ENCODE data around the gene IGFBP2.
A peak's percentile ranks its signal among the peaks of the same experiment; 100 is the strongest.

The IGFBP2 gene

DNA sequence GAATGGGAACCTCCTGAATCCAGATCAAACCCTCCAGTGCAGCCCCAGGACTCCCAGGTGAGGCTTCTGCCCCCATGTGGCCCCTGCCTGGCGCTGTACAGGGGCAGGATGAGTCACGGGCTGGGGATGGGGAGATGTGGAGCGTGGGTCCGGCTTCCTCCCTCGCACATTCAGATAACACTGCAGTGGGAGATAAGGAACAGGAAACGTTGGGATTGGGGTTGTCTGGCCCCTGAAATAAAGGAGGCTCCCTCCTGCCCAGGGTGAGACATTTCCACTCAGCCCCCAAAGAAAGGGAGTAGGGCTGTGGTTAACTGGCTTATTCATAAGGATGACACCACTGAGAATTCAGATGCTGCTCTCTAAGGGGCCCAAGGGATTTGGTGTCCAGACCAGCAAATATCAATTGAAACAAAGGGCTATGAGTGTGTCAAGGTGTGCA is 31.4 kb downstream of the IGFBP2 start:
- DNase-seq = no peak

DNA sequence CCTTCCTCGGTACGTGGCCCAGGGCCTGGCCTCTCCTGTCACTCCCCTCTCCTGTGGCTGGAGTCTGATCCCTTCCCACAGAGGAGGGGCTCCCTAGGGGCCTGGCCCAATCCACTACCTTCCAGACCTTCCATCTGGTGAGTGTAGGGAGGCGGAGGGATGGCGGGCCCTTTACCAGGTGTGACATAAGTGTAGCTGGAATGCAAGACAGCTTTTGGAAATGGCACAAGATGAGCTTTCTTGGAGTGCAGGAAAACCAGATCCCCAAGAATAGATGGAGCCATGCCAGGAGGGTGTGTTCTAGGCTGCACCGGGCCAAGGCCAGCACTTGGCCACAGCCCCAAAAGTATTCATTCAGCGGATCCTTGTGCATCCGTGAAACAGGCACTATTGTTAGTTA is 32.0 kb downstream of the IGFBP2 start:
- DNase-seq = no peak

DNA sequence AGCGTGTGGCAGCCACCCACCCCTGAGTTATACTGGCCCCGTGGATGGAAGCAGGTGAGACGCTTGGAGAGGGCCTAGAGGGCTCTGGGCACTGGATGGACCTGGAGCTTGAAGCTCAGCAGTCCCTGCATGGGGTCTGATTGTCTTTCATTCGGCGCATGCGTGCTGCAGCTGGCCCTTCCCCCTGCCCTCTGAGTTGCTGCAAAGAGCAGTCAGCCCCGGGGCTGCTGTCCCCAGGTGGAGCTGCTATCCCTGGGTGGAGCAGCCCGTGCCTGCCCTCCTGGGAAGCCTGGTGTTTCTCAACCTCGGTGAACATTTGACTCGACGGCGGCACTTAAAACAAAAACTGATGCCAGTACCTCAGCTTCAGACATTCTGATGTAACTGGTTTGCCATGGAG is 32.5 kb downstream of the IGFBP2 start:
- no peak for DNase-seq

DNA sequence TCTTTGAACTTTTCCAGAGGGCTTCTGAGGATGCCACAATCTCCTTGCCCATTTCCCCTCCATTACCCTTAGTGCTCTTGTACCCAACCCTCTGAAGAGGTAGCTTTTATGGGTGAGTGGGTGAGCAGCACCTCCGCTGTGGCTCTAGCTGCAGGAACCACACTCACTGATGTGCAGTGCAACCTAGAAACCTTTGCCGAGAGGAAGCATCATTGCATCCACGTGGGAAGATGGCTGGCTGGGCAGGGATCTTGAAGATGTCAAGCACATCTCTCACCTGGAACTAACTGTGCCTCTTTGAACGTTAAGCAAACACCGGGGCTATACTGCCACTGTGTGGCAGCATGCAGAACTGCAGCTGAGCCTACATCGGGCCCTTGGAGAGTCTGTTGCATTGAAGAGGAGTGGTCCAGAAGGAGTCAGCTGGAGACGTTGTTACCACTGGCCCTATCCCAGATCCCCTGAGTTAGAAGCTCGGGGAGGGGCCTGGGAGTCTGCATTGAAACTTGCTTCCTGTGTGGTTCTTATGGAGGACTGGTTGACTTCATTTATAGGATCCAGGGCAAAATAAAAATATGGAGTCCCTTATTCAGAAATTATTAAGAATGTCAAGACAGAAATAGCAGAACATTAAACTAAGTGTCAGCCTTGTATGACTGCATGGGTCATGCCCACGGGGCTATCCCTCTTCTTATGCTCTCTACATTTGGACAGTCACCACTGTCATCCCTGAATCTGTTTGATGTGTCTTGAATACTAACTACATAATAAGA is 33.4 kb downstream of the IGFBP2 start:
- DNase-seq = peak; percentile 76

DNA sequence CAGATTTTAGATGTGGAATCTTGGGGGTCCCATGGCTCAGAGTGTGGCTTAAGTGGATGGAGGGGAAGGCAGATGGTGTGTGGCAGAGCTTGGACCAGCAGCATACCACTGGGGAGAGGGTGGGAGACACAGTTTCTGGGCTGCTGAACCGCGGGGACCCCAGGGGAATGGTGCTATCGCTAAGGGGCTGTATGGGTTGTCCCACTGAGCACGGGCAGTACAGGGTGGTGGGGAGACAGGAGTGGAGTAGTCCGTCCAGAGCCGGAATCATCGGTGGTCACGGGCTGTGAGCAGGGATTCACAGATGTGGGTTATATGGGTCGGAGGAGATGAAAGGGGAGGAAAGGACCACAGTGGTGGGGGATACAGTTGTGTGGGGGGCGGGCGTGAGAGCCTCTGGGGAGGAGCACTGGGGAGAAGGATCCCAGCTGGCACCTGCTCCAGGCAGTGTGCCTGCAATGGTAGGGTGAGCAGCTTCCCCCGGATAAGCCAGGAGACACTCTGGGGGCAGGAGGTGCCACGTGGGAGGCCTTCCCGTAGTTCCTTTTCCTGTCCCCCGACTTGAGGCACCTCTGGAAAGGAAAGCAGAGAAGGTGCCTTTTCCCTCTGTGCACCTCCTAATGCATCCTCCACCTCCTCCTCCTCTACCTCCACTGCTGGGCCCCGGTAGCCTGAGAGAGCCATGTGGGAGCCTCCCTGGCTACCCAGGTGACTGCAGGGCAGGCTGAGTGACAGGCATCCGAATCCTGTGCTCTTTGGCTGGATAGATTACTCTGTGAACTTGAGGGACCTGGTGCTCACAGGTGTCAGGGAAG is 37.3 kb downstream of the IGFBP2 start:
- DNase-seq = no peak

DNA sequence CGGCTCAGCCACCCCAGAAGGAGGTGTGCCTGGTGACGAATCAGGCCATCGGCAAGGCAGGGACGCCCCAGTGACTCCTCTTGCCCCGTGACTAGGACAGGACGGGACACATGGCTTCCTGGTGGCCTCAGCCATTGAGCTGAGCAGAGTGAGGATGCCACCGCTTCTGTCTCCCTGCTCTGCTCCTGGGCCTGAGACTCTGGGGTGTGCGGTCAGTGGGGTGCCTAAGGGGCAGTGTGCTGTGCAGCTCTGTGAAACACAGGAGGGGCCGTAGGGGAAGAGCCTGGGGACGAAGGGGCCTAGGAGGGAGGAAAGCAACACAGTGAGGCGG is 37.8 kb downstream of the IGFBP2 start:
- DNase-seq = no peak

DNA sequence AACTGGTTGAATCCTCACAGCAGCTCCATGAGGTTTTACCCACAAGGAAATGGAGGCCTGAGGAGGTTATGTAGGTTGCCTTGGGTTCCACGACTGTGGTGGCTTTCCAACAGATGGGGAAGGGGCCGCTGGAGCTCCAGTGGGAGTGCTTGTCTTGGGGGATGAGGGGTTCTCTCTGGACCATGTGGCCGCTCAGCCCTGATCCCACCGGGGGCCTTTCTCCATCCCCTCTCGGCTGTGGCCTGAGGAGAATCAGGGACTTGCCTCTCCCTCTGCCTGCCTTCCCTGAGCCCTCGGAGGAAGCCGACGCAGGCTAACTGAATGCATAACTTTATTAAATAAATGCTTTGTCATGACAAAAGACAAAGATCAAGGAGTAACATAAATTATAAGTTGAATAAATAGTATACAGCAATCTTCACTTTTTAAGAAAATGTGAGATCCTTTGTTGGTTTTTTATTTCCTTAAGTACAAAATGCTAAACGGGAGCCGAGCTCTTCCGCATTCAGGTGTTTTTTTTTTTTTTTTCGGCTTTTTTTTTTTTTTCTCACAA is 38.6 kb downstream of the IGFBP2 start:
- no peak for DNase-seq

DNA sequence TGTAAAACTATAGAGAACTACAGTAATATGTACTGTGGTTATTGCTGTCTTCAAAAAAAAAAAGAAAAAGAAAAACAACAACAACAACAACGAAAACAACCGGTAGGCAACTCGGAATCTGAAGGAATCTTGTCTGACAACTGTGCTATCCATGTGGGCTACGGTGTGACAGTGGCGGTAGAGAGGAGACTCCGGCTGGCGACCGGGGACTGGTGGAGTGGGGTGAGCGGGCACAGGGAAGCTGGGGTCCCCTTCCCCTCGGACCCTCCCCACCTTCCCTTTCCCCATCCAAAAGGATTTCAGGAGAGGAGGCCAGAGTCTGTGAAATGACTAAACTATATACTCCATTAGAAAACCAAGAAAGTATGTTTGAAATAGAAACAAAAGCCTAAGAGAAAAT is 39.2 kb downstream of the IGFBP2 start:
- DNase-seq = no peak

DNA sequence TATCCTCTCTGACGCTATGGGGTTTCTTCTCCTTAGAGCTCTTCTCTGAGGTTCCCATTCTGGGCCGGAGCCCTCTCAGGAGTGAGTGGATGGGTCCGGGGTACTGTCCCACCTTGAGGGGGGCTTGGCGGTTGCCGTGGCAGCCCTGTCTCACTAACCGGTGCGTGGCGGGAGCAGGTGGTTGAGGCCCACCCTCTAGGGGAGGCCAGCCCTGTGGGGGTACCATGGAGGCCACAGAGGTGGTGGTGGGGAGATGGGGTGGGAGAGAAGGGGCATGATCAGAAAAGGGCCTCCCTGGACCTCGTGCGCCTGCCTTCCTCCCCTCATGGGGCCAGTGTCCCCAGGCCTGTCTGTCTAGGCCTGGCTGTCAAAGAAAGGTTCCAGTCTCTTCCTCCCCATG is 39.8 kb downstream of the IGFBP2 start:
- no peak for DNase-seq

DNA sequence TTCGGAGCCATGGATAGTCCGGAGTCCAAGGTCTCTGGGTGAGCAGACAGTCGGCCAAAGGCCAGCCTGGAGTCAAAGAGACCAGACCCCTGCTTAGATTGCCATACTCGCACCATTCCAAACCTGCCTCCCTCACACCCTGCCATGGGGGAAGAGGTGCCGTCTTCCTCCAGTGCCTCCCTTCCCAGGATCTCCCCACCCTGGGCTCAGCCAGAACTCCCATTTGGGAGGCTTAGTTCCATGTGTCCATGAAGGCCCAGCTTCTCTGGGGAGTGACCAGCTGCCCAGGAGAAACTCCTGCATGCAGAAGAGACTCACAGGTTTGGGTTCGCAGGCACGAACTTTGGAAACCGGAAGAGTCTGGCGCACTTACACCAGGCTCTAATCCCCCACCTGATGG is 40.4 kb downstream of the IGFBP2 start:
- no peak for DNase-seq

DNA sequence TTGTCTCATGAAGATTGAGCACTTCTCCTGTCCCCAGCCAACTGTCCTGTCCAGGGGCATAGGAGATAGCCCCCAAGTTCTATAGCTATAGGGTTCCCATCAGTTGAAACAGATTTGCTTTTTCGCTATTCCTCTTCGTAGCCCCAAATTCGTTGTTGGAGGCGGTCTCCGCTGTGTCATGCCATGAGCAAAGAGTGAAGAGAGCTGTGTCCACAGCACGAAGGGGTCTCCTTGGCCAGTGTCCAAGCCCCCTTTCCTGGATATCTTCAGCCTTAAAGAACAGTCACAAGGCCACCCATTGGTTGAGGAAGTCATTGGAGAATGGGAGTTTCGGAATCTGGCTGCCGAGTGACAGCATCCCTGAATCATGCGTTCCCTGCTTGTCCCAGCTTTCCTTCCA is 41.2 kb downstream of the IGFBP2 start:
- no peak for DNase-seq

DNA sequence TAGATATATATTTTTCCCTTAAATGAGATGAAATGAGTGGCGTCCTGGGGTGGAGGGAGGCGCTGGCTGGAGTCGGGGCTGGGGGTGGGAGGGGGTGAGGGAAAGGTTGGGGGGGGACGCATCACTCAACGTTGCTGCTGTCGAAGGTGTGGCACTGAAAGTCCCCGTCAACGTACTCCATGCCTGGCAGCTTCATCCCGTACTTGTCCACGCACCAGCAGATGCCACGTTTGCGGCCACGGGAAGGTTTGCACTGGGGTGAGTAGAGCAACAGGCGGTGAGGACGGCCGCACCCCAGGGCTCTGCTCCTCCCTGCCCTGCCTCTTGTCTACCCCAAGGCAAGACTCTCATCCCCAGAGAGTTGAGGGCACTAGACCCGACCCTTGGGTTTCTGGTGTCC is 43.4 kb downstream of the IGFBP2 start:
- no peak for DNase-seq

DNA sequence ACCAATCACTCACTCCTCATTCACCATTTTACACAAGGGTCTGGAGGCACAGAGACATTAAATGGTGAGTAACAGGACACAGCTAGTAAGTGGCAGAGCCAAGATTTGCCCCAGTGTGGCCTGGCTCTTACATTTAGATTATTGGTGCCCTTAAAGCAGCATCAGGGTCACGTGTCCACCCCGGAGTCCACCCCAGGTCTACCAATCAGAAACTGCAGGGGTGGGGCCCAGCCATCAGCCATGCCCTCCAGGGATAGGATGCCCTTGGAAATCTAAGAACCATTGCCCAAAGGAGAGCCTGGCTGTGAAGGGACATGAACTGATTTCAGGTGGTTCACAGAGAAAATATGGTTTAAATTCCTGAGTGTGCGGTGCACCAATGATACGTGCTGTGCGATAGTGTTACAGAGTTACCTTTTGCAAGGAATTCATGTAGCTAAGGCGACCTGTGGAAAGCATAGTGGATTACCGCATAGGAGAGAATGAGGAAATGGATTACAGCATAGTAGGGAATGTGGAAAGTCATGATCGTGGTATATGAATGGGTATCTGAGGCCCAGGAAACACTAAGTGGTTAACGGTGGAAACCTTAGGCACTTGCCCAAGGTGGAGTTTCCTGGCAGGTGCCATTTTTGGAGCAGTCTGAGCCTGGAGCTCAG is 44.3 kb downstream of the IGFBP2 start:
- no peak for DNase-seq

DNA sequence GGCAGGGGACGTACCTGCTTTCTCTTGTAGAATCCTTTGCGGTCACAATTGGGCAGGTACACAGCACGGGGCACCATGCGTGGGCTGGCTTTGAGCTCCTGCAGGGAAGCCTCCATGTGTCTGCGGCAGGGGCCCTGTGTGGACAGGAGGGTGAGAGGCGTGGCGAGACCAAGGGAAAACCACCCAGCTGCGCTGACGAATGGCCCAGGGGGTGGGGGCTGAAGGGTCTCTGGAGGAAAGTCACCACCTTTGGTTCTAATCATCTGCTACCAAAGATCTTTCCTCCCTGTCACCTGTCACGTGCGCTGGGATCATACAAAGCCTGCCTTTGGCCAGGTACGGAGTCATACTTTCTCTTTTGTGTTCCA is 44.9 kb downstream of the IGFBP2 start:
- no peak for DNase-seq

DNA sequence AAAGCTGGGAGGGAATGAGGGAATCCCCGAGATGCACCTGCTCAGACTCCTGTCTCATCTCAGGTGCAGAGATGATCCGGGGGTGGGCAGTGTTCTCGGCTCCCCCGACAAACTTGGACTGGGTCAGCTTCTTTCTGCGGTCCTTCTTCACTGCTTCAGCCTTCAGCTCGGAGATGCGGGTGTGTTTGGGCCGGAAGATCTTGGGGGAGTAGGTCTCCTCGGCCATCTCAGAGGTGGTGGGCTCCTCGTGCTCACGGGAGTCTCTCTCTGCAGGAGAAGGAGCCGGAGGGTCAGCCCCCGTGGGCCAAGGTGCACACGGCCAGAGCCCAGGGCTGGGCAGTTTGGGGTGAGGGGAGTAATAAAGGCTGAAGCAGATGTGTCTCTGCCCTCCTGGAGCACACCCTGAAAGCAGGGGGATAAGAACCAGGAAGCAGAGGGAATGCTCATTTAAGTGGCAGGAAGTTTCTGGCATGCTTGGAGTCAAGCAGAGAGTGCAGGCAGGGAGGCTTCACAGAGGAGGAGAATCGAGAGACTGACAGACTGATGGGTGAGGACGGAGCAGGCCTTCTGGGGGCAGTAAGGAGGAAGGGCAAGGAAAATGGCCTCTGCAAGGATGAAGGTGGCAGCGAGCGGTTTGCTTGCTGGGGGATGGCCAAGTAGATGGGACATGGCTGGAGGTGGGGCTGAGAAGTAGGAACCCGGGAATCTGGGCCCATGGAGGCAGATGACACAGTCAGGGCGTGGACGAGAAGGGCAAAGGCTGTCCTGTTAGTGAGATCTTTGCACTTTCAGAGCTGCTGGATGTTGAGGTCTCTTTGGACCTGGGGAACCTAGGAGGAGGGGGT is 45.8 kb downstream of the IGFBP2 start:
- DNase-seq = no peak

DNA sequence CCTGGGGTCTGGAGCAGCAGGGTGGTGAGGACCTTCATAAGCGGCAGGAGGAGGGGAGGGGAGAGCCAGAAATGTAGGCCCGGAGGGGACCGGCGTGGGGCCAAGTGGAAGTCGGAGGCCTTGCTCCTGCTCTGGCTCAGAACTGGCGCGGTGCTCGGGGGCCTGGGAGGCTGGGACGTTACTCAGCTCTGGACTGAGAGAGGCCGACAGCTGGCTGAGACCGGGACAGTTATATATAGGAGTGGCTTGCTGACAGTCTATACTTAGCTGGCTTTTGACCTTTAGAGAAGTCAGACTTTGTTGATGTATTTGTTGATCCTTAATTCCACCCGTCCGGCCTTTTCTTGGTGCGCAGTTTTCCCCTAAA is 46.4 kb downstream of the IGFBP2 start:
- DNase-seq = no peak

DNA sequence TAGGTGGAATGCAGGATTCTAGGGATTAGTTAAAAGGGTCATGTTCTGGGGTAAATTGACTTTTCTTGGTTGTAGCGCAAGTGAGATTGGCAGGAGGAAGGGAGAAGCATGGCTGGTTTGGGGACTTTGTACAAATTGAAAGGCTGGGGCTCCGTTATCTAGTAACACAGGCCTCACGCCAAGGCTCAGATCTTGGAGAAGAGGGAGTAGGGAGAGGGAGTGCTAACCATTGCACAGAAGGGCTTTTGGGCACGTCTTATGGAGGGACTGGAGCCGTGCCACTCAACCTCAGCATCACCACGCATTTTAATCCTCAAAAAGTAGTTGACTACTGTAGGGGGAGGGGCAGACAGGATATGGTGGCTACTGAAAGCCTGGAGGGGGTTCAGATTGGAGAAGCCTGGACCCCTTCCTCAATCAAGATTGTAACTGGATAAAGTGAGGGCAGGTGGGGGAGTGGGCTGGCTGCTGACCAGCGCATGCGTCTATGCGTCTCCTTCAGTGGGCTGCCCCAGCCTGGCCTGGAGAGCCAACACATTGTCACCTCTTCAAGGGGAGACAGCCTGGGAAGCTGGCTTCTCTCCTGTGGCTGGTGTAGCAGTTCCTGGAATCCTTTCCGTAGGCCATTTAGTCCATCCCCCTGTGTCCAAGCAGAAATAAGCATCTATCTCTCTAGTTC is 47.9 kb downstream of the IGFBP2 start:
- no peak for DNase-seq

DNA sequence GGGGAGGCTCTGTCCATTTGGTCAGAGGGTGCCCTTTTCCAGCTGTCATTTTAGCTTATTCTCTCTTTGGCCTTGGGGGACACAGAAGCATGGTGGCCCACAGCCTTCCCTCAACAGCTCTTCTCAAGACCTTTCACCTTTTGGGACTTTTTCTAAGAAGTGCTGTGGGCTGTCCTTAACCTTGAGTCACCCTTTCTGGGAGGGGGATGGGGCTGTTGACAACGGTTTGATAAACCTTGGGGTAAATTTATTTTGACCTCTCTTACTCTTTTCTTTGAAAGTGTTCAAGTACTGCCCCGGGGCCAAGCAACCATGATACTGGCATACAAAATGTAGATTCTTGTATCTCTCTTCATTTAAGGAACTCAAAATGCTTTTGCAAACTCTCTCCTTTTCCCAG is 48.5 kb downstream of the IGFBP2 start:
- no peak for DNase-seq

DNA sequence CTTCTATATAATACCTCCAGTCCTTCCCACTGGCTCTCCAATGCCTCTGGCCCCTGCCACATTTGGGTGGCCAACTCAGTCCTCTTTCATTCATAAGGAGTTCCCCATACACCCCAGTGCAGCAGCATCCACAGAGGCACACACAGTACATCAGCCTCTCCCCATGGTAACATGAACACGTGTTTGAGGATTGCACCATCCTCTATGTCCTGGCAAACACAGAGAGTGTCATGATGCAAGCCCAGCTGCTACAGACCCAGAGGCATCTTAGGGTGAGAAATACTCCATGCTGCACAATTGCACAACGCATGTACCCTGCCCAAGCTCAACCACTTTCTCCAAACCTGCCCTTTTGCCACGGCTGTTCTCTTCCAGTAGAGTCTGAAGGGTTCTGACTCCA is 50.6 kb downstream of the IGFBP2 start:
- peak; percentile 38 for DNase-seq

DNA sequence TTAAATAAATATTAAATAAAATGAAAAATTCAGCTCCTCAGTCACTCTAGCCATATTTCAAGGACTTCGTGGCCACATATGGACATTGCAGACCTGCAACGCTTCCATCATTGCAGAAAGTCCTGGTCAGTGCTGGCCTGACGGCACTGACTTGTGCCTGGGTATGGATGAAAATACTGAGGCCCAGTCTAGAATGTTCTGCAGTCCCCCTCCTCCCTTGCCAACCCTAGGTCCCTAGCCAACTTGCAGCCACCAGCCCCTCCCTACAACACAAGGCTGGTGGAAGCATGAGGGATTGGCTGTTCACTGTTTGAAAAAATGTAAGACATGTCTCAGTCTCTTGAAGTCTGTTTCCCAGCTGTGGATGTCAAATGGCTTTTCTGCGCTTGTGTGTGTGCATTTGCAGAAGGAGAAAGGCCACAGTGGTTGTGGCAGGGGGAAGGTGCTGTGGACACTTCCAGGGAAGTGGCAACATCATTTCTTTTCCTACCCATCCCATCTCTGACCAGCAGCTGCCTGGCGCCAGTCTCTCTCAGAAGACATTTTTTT is 52.2 kb downstream of the IGFBP2 start:
- DNase-seq = no peak

DNA sequence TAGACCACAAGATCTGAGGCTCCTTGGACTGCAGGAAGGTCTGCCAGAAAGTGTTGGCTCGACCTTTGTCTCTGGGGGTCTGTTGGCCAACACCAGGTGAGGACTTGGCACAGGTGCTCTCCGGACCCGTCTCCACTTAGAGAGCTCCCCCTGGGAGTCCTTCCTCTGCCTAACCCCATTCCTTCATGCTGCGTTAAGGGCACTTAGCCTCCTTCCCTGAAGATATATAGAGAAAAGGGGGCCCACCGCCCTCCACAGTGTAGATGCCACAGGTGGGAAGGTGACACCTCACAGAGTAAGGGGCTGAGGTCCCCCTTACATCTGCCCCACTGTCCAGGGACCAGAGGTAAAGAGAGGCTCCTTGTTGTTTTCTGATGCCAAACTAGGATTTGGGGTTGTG is 53.9 kb downstream of the IGFBP2 start:
- no peak for DNase-seq

DNA sequence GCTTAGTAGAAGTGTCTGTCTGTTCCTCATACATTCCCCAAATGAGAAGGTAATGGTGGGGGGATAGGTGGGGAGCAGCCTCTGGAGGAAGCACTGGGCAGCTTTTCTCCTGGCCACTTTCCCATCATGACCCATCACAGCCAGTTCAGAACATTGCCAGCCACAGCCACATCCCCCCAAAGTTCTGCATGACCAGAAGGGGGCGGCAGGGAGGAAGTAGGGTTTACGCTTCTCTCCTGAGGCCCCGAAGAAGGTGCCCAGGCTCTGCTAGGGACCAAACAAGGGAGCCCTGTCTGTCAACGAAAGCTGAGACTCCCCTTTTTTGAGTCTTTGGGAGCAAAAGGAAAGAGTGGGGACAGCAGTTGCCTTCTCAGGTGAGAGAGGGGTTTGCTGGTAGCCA is 54.4 kb downstream of the IGFBP2 start:
- no peak for DNase-seq

Data from NCI-H1694 treated with DMSO at 0.1 percent for 48 hours (cell line).